GM19452 (cell line): ENCODE results near the gene ZNRF4.

Source experiments
- ATAC-seq: cut with Tn5 transposase; IDR thresholded peaks from one replicate; pipeline ENCODE4 v1.9.1; 2021; ENCODE audit not compliant: unreplicated experiment

Gene ZNRF4

DNA sequence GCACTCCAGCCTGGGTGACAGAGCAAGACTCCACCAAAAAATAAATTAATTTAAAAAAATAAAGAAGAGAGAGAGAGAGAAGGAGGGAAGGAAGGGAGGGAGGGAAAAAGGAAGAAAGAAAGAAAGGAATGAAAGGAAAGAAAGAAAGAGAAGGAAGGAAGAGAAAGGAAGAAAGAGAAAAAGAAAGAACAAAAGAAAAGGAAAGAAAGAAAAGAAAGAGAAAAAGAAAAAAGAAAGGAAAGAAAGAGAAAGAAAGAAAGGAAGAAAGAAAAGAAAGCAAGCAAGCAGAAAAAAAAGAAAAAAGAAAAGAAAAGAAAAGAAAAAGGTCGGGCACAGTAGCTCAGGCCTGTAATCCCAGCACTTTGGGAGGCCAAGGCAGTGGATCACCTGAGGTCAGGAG lies 14.9 kb upstream of the ZNRF4 start:
- no peak for ATAC-seq

DNA sequence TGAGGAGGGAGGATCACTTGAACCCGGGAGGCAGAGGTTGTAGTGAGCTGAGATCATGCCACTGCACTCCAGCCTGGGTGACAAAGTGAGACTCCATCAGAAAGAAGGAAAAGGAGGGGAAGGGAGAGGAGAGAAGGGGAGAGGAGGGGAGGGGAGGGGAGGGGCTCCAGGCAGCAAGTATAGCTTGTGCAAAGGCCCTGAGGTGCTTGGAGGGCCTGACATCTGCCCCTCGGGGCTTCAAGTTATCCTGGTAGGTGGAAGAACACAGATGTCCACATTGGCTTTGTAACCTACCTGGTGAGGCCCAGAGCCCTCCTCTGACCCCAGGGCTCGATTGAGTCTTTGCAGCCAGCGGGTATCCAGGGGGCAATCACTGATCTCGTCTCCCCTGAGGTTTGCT lies 11.5 kb upstream of the ZNRF4 start:
- no peak for ATAC-seq

DNA sequence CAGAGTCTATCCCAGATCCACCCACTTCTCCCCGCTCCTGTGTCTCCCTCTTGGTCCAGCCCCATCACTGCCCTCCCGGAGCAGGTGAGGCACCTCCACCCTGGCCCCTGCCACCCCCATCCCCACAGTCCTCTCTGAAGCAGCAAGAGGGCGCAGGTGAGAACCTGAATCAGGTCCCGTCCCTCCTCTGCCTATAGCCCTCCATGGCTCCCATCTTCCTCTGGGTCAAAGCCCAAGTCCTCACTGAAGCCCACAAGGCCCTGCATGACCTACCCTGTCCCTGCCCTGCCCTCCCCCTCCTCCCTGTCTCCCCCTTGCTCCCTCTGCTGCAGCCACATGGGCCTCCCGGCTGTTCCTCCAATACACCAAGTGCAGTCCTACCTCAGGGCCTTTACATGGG lies 10.8 kb upstream of the ZNRF4 start:
- no peak for ATAC-seq

DNA sequence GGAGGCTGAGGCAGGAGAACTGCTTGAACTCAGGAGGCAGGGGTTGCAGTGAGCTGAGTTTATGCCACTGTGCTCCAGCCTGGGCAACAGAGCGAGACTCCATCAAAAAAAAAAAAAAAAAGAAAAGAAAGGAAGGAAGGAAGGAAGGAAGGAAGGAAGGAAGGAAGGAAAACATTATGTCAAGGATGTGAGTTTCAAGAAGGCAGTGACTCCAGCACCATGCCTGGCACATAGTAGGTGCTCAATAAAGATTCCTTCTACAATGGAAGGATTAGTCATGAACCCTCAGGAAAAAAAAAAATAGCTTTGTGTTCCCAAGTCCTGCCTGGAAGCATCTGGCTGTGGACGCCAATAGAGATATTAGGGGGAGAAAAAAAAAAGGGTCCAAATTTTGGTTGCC lies 10.1 kb upstream of the ZNRF4 start:
- no peak for ATAC-seq

DNA sequence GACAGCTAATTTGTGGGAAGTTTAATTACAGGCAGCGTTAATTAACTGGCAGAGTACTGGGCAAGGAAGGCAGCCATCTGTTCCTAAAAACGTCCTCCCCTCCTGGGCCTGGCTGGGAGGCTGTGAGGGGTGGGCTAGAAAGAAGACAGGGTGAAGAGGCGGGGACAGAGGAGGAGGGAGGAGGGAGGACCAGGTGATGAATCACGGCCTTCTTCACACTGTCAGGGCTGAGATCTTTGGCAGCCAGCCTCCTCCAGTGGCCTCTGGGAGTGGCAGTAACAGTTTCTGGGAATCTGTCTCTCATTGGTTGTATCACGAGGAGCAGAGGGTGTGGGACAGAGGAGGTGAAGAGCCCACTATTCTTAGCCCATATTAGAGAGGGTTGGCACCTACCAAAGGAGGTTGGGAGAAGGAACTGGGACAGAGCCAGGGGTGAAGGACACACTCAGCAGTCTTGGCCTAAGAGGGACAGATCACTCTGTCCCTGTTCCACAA lies 9.6 kb upstream of the ZNRF4 start:
- no peak for ATAC-seq

DNA sequence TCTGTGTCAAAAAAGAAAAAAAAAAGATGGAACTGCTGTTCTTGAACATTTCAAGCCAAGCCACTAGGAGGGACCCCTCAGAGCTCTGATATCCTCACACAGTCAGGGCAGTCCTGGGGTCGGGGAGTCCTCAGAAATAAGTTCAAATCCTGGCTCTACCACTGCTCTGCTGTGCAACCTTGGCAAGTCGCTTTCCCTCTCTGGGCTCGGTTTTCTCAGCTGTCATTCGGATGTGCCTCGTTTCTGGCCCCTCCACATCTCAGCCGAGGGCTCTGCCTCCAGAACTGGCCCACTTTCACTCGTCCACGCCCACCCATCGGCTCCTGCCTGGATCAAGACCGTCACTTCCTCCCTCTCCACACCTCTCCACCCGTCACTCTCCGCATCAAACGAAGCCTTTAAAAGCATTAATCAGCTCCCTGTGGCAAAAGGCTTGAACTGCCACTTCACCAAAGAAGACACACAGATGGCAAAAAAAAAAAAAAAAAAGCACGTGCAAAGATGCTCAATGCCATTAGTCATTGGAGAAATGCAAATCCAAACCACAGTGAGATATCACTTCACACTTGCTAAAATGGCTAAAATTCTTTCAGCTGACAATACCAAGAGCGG lies 7.4 kb upstream of the ZNRF4 start:
- ATAC-seq, result no peak

DNA sequence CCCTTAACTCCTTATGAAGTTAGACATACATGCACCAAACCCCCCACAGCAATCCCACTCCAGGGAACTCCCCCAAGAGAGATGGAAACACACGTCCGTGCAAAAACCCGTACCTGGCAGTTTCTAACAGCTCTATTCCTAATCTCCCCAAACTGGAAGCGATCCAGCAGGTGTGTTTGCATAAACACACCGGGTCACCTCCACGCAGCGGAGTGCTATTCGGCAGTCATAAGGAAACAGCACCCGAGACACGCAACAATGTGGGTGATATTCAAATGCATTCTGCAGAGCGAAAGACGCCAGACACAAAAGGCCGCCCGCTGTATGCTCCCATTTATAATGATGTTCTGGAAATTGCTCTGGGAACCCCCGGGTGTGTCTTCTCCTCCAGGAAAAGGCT lies 6.8 kb upstream of the ZNRF4 start:
- no peak for ATAC-seq

DNA sequence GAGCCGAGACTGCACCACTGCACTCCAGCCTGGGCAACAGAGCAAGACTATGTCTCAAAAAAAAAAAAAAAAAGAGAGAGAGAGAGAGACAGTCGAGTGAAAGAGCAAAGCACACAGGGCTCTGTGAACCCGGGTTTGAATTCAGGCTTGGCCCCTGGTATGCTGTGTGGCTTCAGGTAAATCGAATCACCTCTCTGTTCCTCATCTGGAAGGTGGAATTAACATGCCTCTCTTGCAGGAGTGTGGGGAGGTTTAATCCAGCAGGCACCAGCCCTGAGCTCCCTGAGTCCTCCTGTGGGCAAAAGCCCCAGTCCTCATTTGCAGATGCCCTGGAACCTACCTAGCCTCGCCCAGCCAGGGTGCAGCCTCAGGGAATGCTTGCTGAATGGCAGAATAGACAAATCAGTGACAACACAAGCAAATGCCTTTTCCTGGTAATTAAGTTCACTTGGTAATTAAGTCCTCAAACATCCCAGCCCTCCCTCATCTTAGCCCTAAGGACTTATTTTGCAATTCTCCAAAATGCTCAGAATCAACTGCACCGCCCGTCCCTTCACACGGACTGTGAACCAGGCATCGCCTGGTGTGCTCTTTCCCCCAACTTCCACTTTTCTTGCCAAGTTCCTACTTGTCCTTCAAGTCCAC lies 4.6 kb upstream of the ZNRF4 start:
- no peak for ATAC-seq

DNA sequence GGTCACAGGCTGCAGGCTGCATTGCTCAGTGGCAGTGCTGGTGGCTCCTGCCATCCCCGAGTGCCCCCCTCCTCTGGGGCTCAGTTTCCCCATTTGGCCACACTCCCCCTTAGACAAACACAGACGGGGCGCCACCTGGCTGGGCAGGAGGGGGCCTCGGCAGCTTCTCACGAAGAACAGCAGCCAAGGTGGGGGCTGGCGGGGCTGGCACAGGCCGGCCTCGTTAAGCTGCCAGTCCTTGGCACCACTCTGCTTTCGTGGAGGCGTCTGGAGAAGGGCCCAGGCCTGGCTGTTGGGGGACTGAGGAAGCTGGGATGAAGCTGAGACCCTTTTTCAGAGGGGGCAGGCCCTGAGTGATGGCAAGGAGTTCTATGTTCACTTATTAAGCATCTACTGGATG lies 3.7 kb upstream of the ZNRF4 start:
- ATAC-seq, result no peak

DNA sequence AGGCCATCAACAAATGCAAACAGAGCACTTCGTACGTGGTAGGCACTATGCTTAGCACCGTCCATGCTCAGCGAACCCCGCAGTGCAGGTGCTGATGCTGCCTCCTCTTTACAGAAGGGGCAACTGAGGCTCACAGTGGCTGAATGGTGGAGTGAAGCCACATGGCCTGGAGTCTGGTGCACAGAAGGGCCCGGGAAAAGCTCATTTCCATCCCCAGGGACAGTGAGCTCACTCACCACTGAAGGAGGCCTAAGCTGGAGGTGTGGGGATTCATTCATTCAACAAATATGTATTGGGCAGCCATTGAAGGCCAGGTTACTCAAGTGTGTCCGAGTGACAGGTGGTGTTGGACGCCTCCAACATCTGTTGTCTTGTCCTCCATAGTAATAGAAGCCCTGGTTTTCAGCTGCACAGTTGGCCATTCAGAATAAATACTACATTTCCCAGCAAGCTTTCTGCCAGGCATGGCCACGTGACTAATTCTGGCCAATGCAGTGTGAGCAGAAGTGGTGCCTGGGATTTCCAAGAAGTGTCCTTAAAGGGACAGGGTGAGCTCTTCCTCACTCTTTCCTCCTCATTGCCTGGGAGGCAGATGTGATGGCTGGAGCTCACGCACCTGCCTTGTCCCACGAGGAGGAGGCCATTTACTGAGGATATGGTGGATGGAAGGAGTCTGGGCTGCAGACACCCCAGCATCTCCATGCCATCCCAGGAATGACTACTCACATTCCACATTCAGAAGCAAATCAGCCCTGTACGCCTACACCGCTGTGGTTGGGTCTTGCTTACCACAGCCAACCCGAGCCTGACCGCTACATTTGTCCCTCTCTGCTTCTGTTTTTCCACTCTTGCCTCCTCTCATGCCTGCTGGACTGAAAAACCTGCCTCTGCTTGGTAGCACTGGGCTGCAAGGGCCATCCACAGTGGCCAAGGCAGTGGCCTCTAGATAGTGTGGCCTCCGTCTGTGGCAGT lies 2.3 kb upstream of the ZNRF4 start:
- no peak for ATAC-seq

DNA sequence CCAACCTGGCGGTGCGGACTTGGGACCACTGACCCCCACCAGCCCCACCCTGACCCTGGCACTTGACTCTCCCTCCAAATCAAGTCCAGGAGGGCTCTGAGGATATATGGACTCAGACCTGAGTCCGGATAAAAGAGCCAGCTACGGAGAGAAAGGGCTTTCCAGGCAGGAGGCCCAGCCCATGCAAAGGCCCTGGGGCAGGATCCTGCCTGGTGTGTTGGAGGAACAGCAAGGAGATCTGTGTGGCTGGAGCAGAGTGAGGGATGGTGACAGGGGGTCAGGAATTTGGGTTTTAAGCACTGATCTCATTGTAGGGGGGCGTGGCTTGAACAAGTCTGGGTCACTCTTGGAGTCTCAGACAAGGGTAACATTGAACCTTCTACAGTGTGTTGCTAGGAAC lies 474 bp upstream of the ZNRF4 start:
- ATAC-seq, result no peak

DNA sequence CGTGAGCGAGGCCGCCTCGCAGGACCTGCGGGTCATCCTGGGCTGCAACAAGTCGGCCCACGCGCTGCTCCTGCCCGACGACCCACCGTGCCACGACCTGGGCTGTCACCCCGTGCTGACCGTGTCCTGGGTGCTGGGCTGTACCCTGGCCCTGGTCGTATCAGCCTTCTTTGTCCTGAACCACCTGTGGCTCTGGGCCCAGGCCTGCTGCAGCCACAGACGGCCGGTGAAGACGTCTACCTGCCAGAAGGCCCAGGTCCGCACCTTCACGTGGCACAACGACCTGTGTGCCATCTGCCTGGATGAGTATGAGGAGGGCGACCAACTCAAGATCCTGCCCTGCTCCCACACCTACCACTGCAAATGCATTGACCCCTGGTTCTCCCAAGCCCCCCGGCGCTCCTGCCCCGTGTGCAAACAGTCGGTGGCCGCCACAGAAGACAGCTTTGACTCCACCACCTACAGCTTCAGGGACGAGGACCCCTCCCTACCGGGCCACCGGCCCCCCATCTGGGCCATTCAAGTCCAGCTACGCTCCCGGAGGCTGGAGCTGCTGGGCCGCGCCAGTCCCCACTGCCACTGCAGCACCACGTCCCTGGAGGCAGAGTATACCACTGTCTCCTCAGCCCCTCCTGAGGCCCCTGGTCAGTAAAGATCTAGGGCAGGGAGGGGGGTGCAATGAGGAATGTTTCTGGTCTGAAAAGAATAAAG lies 1.1 kb downstream of the ZNRF4 start:
- no peak for ATAC-seq

DNA sequence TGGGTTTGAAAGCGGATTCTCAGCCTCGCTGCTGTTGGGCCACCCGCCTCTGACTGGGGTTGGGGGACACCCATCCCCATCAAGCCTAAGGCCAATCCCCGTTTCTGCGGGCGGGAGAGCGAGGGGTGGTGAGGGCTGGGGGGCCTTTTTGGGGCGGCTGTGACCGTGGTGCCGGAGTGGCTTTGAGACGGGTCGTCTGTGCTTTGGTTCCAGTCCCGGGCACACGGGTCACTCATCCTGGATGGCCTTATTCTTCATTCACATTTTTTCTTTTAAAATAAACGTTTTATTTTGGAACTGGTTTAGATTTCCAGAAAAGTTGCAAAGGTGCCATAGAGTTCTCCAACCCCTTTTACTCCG lies 1.6 kb downstream of the ZNRF4 start:
- no peak for ATAC-seq

DNA sequence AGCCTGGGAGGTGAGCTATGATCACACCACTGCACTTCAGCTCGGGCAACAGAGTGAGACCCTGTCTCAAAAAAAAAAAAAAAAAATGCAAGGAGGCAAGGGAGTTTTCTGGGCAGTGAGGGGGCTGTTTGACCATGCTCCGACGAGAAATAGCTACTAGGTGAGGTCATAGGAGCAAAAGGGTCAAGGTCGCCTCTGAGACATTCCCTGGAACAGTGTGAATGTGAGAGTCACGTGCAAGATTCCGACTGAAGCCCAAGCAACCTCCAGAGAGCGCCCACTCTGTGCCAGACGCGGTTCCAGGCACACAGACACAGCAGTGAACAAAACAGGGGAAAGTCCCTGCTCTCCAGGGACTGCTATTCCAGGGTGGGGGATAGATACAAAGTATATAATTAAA lies 2.5 kb downstream of the ZNRF4 start:
- no peak for ATAC-seq

DNA sequence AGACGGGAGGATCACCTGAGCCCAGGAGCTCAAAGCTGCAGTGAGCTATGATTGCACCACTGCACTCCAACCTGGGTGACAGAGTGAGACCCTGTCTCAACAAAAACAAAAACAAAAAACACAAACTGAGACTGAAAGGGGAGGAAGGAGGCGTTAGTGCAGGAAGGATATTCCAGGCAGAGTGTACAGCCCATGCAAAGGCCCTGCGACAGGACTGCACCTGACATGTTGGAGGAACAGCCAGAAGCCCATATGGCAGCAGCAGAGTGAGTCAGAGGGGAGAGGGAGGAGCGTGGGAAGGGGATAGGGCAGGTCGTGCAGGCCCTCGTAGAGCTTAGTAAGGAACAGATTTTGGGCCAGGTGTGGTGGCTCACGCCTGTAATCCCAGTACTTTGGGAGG lies 3.2 kb downstream of the ZNRF4 start:
- no peak for ATAC-seq

DNA sequence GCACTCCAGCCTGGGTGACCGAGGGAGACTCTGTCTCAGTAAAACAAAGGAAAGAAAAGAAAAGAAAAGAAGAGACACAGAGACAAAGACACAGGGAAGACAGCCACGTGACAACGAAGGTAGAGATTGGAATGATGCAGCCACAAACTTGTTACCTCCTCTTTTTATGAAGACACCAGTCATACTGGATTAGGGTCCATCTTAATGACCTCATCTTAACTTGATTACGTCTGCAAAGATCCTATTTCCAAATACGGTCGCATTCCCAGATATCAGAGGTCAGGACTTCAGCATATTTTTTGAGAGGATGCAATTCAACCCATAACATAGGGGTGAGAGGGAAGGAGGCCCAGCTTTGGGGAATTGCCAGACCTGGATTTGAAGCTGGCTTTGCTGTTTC lies 4.1 kb downstream of the ZNRF4 start:
- ATAC-seq, result no peak

DNA sequence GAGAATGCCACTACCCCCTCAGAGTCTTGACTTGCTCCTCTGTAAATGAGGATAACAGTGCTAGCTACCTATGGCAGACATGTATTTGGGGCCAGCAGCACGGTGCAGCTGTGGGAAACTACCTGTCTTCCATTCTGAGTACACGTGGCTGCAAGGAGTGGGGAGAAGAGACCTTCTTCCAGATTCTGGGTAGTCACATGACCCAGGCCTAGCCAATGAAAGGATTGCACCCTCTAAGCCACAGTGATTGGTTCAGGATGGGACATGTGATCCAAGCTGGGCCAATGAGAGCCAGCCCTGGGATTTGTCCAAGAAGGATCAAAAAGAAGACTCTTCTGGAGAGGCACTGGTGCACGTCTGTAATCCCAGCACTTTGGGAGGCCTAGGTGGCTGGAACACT lies 5.5 kb downstream of the ZNRF4 start:
- no peak for ATAC-seq

DNA sequence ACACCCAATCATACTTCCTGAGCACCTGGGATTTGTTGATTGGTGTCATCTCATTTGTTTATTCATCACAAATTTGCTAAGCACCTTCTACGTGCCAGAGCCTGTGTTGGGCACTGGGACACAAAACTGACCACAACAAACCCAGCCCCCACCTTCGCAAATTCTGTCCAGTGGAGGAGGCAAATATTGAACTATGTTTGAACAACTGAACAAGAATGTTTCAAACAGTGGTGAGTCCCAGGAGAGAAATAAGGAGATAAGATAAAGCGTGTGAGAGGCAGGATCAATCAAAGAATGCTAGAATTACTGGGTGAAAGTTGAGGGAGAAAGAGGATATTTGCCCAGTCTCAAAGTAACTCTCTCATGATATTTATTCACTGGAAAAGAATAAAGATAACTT lies 8.7 kb downstream of the ZNRF4 start:
- no peak for ATAC-seq

DNA sequence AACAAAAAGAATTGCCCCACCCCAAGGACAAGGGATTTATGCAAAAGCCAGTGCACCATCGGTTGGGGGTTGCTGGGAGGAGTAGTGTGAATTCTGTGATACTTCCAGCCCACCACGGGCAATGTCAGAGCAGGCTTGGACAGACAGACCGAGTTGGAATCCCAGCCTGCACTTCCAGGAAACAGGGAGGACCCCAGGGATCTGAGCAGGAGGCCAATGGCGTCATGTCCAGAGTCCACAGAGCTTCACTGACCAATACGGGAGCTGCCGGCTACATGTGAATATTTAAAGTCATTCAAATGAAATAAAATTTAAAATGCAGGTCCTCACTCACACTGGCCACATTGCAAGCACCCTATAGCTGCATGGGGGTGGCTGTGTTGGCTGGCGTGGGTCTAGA lies 10.9 kb downstream of the ZNRF4 start:
- ATAC-seq, result no peak

DNA sequence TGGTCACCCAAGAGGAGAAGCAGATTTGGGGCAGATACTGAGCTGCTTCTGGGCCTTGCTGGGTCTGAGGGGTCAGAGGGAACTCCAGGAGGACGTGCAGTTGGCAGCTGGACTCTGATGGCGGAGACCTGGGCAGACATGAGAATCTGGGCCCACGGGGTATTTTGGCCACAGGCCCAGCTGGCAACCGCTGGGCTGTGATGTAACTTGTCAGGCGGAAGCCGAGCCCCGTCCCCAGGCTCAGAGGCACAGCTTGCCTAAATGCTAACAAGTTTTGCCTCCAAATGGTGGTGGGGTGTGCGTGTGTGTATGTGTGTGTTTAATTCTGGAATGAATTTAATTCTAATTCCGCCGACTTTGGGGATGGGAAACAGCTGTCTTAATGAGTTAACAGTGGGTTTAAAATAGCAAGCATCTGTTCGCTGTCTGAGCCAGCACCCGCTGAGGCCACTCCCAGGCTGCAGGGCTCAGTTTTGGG lies 11.6 kb downstream of the ZNRF4 start:
- ATAC-seq, result no peak

DNA sequence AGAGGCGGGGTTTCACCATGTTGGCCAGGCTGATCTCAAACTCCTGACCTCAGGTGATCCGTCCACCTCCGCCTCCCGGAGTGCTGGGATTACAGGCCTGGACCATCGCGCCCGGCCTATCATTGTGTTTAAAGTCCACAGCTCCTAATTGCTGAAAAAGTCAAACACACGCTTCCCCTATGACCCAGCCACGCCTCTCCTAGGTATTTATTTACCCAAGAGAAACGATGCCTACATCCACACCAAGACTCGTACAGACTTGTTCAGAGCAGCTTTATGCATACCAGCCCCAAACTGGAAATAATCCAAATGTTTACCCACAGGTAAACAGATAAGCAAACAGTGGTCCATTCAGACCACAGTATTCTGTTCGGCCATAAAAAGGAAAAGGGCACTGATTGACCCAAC lies 15.1 kb downstream of the ZNRF4 start:
- ATAC-seq, result no peak
